AG04449 (cell line): Measurements from ENCODE around the gene GNB3.
"Not testable (repeated sequence)": the region's sequence is repeated elsewhere in the genome, so short reads cannot be mapped to it uniquely, and the experiment has no call there.

Experiments used
- CTCF ChIA-PET: fragments of 350-600 bp; formaldehyde crosslinking; extraction: SDS; loops from one replicate; lab custom pipeline; 2021; ENCODE audit warnings: antibody characterized with exemption; lab: Yijun Ruan, JAX
- POLR2A ChIA-PET: fragments of 400-600, 350-600 bp; formaldehyde crosslinking; extraction: SDS; loops from one replicate; lab custom pipeline; 2020; ENCODE audit warnings: antibody characterized with exemption, inconsistent platforms; lab: Yijun Ruan, JAX
- DNase-seq: peaks from one replicate; pipeline ENCODE4 v3.0.0-alpha.2; 2010; ENCODE audit warnings: low read depth, low spot score
- H3K4me3 ChIP-seq: 2 replicates; pipeline ENCODE4 v1.5.1; 2011; ENCODE audit warnings: low read depth, mild to moderate bottlenecking, control low read depth, low read length
- CTCF ChIP-seq: IDR thresholded peaks from one replicate; pipeline ENCODE4 v1.5.1; 2011; ENCODE audit warnings: mild to moderate bottlenecking, moderate library complexity, low read length, control low read depth, inconsistent platforms; ENCODE audit not compliant: insufficient read depth; ENCODE audit errors: missing control alignments

Gene GNB3

GRCh38 chr12:6861391-6861790 lies 20.7 kb downstream of the GNB3 start:
- no peak for TF ChIP-seq CTCF
- H3K4me3 ChIP-seq: no peak overlapping the region
- ChIA-PET POLR2A (no interaction called here), CTCF (interaction anchor here (4.4 kb wide), 1 partner anchor 9 kb away, joined by 39 read pairs; the partner anchor contains the start of gene SPSB2)
- DNase-seq: no peak

- no peak overlapping the region for H3K4me3 ChIP-seq
- no peak for DNase-seq
- ChIA-PET POLR2A (interaction anchor here (1.1 kb wide), 1 partner anchor 10 kb away, joined by 4 read pairs; no protein-coding TSS in a partner anchor), CTCF (interaction anchor here (1.1 kb wide), 1 partner anchor 10 kb away, joined by 3 read pairs; the partner anchor contains the start of gene SPSB2)
- TF ChIP-seq CTCF: no peak
Observed at GRCh38 chr12:6863033-6863432, 22.3 kb downstream of the GNB3 start.

- no peak overlapping the region for H3K4me3 ChIP-seq
- ChIA-PET CTCF (interaction anchor here (1.1 to 6.5 kb wide), 2 partner anchors 9 to 10 kb away, joined by 3 to 63 read pairs; partner anchors contain the start of genes CDCA3, SPSB2 and USP5), POLR2A (interaction anchor here (1.1 to 10.2 kb wide), 2 partner anchors 11 to 12 kb away, joined by 4 to 164 read pairs; partner anchors contain the start of genes CDCA3 and USP5)
- TF ChIP-seq CTCF: no peak
- no peak for DNase-seq
Observed at GRCh38 chr12:6863586-6864321, 23.0 kb downstream of the GNB3 start.

GRCh38 chr12:6865307-6865706 lies 24.6 kb downstream of the GNB3 start:
- DNase-seq, H3K4me3 ChIP-seq: not testable (repeated sequence)
- POLR2A ChIA-PET: interaction anchor here (3.6 to 10.2 kb wide), 2 partner anchors 14 to 36 kb away, joined by 25 to 164 read pairs; partner anchors contain the start of genes CDCA3, P3H3 and USP5
- CTCF ChIA-PET: interaction anchor here (0.8 to 6.5 kb wide), 3 partner anchors 11 to 112 kb away, joined by 3 to 63 read pairs (median 3); partner anchors contain the start of genes CDCA3, MLF2 and USP5

- ChIA-PET POLR2A (interaction anchor here (0.9 to 10.2 kb wide), 13 partner anchors 15 to 332 kb away, joined by 3 to 164 read pairs (median 7); partner anchors contain the start of genes CDCA3, MLF2, P3H3 and USP5), CTCF (interaction anchor here (0.8 to 6.5 kb wide), 8 partner anchors 12 to 113 kb away, joined by 3 to 63 read pairs (median 4); partner anchors contain the start of genes C12orf57, CDCA3, MLF2 and USP5)
- H3K4me3 ChIP-seq: peak overlapping the region; percentile 59
- TF ChIP-seq CTCF: no peak
- no peak for DNase-seq
Observed at GRCh38 chr12:6866163-6866919, 25.6 kb downstream of the GNB3 start.

- no peak for DNase-seq
- peak overlapping the region; percentile 59 for H3K4me3 ChIP-seq
- no peak for TF ChIP-seq CTCF
- ChIA-PET POLR2A (interaction anchor here (0.7 to 10.2 kb wide), 20 partner anchors 9 to 333 kb away, joined by 3 to 164 read pairs (median 4); partner anchors contain the start of genes C12orf57, CDCA3, MLF2 and P3H3), CTCF (interaction anchor here (0.8 to 6.5 kb wide), 9 partner anchors 13 to 113 kb away, joined by 3 to 63 read pairs (median 4); partner anchors contain the start of genes C12orf57, CDCA3, MLF2 and USP5)
Observed at GRCh38 chr12:6866920-6867412, 26.2 kb downstream of the GNB3 start.
